Fibroblast of skin of scalp (primary cell): ENCODE measurements around the gene LPCAT3.

Experiments used
- DNase-seq: peaks from one replicate; pipeline ENCODE4 v3.0.0-alpha.2; 2013

The LPCAT3 gene

GRCh38 chr12:6950811-6951540, 67.3 kb downstream of the LPCAT3 start, which contains the start of gene PTPN6:
Gene PTPN6 (plus strand): TSS chr12:6951356. CDS start chr12:6951513, 157 bp downstream.
- no peak for DNase-seq

GRCh38 chr12:6950401-6950801, 67.9 kb downstream of the LPCAT3 start:
- DNase-seq = no peak

- DNase-seq = no peak
Observed at GRCh38 chr12:6948873-6949594, 69.2 kb downstream of the LPCAT3 start.

- DNase-seq = no peak
Observed at GRCh38 chr12:6947615-6948014, 70.7 kb downstream of the LPCAT3 start.

GRCh38 chr12:6946920-6947374, 71.3 kb downstream of the LPCAT3 start:
- DNase-seq = no peak

- no peak for DNase-seq
Observed at GRCh38 chr12:6946033-6946919, 72.0 kb downstream of the LPCAT3 start.

GRCh38 chr12:6945613-6946012, 72.7 kb downstream of the LPCAT3 start:
- DNase-seq = no peak

GRCh38 chr12:6944381-6945186, 73.7 kb downstream of the LPCAT3 start:
- peak; percentile 93 for DNase-seq

GRCh38 chr12:6943722-6944380, 74.4 kb downstream of the LPCAT3 start, which contains the start of the genes C12orf57 and RNU7-1:
Gene C12orf57 (plus strand): TSS chr12:6944022. CDS start chr12:6944122, 100 bp downstream.
Gene RNU7-1 (plus strand): TSS chr12:6943816.
- peak; percentile 97 for DNase-seq

GRCh38 chr12:6943389-6943721, 74.9 kb downstream of the LPCAT3 start:
- peak; percentile 93 for DNase-seq

GRCh38 chr12:6942331-6942665, 76.0 kb downstream of the LPCAT3 start:
- DNase-seq = peak; percentile 29

- no peak for DNase-seq
Observed at GRCh38 chr12:6941782-6942181, 76.5 kb downstream of the LPCAT3 start.

GRCh38 chr12:6941267-6941666, 77.0 kb downstream of the LPCAT3 start:
- no peak for DNase-seq

GRCh38 chr12:6939191-6939540, 79.1 kb downstream of the LPCAT3 start:
- DNase-seq = no peak

GRCh38 chr12:6938353-6939190, 79.7 kb downstream of the LPCAT3 start:
- DNase-seq = no peak

- peak; percentile 94 for DNase-seq
Observed at GRCh38 chr12:6937481-6938352, 80.6 kb downstream of the LPCAT3 start.

GRCh38 chr12:6936636-6937480, 81.4 kb downstream of the LPCAT3 start:
- no peak for DNase-seq

GRCh38 chr12:6936194-6936635, 82.1 kb downstream of the LPCAT3 start:
- no peak for DNase-seq
